ENCODE data around the gene LGMN. TPM values are rescaled to one million over a fixed set of nuclear protein-coding genes. Genes with fewer than 3 reads are reported as not detected.
"Not testable (repeated sequence)": the region's sequence is repeated elsewhere in the genome, so short reads cannot be mapped to it uniquely, and the experiment has no call there.

The LGMN gene
- total RNA-seq, 1 experiment from 2014 or later = 80.3 TPM

DNA sequence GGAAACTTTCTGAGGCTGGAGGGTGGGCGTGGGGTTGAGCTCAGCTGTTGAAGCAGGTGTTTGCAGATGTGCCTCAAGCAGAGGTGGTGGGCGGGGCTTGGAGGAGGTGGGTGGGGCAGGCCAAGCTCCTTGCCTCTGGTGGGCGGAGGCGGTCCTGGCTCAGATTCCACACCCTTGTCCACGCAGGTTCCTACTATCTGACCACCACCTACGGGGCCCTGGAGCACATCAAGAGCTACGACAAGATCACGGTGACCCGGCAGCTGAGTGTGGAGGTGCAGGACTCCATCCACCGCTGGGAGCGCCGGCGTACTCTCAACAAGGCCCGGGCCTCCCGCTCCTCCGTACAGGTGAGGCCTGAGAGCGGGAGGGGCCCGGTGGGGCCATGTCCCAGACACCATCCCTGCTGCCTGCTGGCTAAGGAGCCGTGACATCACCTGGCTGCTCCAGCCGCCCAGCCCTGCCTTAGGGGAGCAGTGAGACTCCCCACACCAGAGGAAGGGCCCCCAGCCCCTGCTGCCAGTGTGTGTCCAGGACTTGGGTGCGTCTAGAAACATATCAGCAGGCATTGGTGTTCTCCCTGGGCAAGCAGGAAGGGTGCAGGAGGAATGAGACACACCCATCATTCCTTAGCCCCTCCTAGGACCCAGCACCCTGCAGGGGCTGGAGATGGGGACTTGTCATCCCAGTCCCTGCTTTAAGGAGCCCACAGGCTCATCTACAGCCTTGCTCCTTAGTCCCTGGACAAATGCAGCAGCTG lies 63.4 kb downstream of the LGMN start:
- no peak for DNase-seq (ENCODE audit: low spot score)
- in situ Hi-C loops (cut with HindIII; ENCODE audit: low sequenced_read_pairs) = no loop called here

DNA sequence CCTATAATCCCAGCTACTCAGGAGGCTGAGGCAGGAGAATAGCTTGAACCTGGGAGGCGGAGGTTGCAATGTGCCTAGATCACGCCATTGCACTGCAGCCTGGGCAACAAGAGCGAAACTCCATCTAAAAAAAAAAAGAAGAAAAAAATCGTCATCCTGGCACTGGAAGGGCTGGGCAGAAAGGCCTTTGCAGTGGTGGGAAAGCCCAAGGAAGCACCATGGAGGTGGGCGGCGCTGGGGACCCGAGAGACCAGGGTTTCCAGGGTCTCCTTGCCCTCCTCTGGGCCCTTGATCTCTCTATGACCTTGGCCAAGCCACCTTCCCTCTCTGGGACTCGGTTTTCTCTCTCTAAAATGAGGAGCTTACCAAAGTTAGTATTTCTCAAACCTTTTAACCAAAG lies 65.4 kb downstream of the LGMN start:
- in situ Hi-C loops (cut with HindIII; ENCODE audit: low sequenced_read_pairs) = no loop called here
- no peak for DNase-seq (ENCODE audit: low spot score)

DNA sequence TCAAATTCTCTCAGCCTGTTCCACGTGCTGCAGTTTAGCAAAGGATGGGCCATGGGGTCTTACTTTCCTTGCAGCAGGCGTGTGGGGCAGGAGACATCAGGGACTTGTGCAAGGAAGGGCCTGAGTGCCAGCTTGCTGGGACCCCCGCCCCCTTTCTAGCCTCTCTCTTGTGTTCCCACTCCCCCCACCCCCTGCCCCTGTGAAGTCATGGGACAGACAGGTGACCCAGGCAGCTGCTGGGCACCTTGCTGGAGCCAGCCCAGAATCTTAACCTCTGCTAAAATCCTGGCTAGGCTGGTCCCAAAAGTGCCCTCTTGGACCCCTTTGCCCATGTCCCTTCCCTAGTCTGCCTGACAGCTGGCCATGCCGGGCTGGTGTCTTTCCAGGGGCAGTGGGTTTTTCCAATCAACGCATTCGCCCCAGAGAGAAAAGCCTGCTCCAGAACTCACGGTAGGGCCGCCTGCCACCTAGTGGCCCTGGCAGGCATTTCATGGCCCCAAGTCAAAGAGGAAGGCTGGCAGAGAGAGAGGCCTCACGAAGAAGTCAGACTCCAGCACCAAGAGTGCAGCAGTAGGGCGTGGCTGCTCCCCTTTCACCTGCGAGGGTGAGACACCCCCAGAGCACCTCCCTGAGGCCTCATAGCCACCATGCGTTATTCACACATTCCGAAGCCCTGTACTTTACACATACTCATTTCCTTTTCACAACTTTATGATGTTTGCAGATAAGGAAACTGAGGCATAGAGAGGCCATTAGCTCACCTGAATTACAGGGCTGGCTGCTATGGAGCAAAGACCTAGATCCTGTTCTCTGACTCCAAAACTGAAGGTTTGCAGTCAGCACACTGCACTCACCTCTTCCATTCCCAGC lies 67.4 kb downstream of the LGMN start:
- in situ Hi-C loops (cut with HindIII; ENCODE audit: low sequenced_read_pairs) = no loop called here

DNA sequence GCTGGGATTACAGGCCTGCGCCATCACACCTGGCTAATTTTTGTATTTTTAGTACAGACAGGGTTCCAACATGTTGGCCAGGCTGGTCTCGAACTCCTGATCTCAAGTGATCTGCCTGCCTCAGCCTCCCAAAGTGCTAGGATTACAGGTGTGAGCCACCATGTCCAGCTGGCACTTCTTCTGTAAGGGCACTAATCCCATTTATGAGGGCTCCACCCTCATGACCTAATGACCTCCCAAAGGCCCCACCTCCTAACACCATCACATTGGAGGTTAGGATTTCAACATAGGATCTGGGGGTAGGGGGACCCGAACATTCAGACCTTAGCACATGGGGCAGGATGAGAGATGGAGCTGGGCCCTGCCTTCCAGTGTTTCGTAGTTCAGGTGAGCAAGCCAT lies 68.1 kb downstream of the LGMN start:
- DNase-seq (ENCODE audit: low spot score); in situ Hi-C loops (cut with HindIII; ENCODE audit: low sequenced_read_pairs): not testable (repeated sequence)

More for the DNA sequence above, 67.4 kb downstream of the LGMN start:
- DNase-seq (ENCODE audit: low spot score) = peak; percentile 69

DNA sequence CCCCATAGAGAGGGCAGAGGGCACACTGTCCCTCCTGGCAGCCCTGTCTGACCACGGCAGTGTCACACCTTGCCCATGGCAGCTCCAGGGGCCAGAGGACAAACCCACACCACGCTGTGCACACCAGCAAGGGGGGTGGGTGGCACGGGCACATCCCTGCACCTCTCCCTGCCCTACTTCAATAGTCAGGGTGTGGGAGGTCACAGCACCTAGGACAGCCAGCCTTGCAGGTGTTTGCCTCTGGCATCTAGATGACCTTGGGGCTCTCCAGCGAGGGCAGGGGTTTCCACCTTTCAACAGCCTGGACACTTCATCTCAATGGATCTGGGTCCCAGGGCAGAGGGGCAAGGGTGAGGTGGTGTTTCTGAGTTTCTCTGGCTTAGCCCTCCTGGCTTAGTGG lies 69.2 kb downstream of the LGMN start:
- in situ Hi-C loops (cut with HindIII; ENCODE audit: low sequenced_read_pairs) = no loop called here
- DNase-seq (ENCODE audit: low spot score) = no peak

DNA sequence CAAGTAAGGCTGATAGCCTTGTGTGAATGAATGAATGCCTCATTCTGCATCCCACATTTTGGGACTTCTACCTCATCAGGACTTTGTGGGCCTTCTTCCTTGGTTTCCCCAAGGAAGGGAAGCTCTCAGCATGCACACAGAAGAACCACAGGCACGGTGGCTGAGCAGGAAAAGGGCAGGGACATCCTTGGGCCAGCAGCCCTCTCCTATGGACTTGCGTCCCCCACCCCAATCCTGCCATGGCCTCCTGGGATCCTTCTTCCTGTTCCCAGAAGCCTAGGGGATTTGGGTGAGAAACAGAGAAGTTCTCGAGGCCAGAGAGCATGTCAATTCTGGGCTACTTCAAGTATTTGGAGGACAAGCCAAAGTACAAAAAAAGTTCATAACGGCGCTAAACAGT lies 69.7 kb downstream of the LGMN start:
- in situ Hi-C loops (cut with HindIII; ENCODE audit: low sequenced_read_pairs) = no loop called here
- DNase-seq (ENCODE audit: low spot score) = no peak

DNA sequence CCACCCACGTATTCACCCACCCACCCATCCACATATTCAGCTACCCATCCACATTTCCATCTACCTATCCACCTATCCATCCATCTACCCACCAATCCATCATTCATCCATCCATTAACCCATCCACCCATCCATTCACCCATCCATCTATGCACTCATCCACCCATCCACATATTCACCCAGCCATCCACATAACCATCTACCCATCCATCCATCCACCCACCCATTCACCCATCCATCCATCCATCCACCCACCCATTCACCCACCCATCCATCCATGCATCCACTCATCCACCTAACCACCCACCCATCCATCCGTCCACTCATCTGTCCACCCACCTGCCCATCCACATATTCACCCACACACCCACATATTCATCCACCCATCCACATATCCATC lies 70.5 kb downstream of the LGMN start:
- no peak for DNase-seq (ENCODE audit: low spot score)
- in situ Hi-C loops (cut with HindIII; ENCODE audit: low sequenced_read_pairs) = no loop called here

DNA sequence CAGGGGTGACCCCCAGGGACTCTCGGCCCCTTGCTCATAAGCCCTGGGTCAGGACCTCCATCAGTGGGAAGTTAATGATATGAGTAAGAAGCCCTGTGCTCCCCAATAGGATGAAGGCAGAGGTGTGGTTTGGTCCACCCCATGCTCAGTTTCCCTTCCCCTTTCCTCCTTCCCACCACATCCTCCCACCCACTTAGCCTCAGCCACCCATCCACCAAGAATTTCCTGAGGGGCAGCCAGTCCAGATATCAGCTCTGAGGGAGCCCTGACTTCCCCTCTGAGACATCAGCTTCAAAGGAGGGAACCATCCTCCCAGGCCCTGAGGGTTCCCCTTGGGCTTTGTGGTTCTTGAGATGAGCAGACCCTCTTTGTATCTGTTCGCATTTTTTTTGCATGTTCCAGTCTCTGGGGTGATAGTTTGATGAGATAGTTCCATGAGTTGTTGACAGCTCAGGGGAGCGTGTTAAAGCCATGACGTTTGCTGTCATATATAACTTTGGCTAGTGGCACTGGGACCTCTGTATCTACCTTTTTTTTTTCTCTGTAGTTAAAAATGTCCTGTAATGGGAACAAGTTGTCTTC lies 71.2 kb downstream of the LGMN start:
- no peak for DNase-seq (ENCODE audit: low spot score)
- in situ Hi-C loops (cut with HindIII; ENCODE audit: low sequenced_read_pairs) = no loop called here

DNA sequence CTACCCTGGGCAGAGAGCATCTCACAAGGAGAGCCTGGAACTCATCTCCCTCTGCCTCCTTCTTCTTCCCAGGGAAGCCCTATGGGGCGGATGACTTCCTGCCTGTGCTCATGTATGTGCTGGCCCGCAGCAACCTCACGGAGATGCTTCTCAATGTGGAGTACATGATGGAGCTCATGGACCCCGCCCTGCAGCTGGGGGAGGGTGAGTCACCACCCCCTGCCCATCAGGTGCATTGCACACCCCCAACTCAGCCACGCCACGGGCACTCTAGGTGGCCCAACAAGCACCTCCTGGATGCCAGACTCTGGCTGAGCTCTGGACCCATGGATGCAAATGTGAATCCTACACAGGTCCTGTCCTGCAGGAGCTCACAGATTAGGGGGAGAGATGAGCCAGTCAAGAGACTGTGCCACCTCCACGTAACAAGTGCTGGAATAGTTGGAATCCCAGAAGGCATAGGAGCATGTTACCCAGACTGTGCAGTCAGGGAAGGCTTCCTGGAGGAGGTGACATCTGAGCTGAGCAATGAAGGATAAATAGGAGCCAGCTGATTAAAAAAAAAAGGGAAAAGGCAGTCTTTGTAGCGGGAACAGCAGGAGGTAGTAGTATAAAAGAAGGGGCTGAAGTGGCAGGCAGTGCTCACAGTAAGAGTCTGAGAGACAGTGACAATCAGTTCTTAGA lies 71.9 kb downstream of the LGMN start:
- no peak for DNase-seq (ENCODE audit: low spot score)
- in situ Hi-C loops (cut with HindIII; ENCODE audit: low sequenced_read_pairs) = no loop called here

DNA sequence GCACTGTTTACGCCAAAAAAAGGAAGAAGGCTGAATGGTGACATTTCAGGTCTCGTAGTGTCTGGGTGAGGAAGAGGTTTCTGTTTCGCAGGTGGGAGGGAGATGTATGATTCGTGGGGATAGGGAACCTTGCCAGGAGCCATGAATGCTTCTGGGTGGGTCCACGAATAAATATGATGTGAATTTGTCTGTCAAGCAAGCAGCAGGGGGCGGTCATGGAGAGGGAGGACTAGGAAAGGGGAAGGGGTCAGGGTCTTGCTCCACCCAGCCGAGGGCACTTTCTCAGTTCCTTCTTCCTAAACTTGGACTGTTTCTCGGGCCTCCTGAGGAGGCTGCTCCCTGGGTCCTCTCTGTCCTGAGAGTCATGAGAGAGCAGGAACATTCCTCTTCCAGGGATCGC lies 72.5 kb downstream of the LGMN start:
- in situ Hi-C loops (cut with HindIII; ENCODE audit: low sequenced_read_pairs) = no loop called here
- DNase-seq (ENCODE audit: low spot score) = no peak

DNA sequence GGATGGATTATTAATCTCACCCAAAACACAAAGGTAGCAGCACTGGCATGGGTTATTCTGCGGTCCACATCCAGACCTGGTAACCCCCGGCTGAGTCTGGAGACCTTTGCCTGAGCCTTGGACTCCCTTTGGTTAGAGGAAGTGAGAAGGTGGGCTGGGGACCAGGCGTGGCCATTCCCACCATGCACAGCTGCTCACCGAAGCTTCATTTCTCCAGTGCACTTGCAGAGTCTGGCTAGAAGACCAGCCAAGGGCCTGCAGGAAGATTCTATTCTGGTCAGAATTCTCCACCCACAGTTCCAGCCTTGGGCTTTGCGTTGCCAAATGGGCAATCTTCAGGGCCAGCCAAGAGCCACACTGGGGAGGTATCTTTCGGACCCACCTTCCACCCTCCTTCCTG lies 73.0 kb downstream of the LGMN start:
- DNase-seq (ENCODE audit: low spot score) = no peak
- in situ Hi-C loops (cut with HindIII; ENCODE audit: low sequenced_read_pairs) = no loop called here

DNA sequence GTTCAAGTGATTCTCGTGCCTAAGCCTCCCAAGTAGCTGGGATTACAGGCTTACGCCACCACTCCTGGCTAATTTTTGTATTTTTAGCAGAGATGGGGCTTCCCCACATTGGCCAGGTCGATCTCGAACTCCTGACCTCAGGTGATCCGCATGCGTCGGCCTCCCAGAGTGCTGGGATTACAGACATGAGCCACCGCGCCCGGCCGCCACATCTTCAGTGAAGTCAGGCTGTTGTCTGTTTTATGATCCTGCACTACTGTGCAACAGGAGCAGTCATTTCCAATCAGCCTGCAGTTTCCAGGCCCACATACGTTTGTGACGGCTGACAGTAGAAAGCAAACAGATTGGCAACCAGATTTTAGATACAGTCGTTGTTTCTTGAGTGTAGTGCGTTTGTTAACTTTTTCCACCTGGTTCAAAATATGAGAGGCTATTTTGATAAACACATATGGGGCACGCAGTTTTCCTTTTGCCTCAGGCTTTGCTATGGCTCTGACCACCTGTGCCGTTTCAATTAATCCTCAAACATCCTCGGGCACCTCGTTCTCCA lies 74.8 kb downstream of the LGMN start:
- no peak for DNase-seq (ENCODE audit: low spot score)
- in situ Hi-C loops (cut with HindIII; ENCODE audit: low sequenced_read_pairs) = no loop called here

DNA sequence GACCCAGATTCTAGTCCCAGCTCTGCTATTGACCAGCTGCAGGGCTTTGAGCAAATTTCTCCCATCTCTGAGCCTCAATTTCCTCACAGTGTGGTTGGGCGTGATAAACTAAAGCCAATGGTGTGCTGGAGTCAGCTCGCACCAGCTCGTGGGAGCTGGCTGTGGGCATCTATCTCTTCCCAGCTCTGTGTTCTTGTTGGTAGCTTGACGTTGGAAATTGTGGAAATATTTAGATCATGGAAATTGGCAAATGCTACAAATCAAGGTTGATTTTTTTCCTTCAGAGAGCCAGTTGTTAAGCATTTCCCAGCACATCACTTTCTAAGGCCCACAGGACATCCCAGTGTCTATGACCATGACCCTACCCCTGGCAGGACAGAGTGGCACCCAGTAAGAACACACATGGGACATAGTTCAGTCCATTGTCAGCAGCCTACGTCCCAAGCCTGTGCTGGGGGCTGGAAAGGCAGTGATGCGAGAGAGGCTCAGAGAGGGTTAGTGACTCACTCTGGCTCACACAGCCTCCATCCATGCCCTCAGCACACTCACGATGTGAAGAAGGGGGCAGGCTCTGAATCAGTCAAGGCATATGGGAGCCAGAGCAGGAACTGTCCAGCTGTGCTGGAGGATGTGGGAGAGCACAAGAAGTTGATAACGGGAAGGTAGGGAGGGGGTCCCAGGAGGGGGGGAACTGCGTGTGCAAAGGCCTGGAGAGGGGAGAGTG lies 77.6 kb downstream of the LGMN start:
- in situ Hi-C loops (cut with HindIII; ENCODE audit: low sequenced_read_pairs) = no loop called here
- no peak for DNase-seq (ENCODE audit: low spot score)

DNA sequence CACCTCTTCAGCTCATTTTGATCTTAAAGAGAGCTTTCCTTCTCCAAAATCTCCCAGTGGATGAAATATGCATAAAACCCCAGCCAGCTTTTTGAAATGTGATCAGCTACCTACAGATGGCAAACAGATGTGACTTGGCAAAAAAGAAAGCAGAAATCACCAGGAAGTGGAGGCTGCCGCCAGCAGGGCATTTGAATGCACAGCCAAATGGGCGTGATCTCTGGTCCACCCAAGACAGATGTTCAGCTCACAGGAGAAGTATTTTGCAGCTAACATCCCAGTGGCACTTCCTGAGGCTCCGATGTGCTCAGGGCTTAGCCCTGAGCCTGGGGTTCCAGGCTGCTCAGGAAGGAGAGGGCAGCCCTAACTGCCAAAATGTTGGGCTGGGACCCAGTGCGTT lies 78.3 kb downstream of the LGMN start:
- no peak for DNase-seq (ENCODE audit: low spot score)
- in situ Hi-C loops (cut with HindIII; ENCODE audit: low sequenced_read_pairs) = no loop called here

DNA sequence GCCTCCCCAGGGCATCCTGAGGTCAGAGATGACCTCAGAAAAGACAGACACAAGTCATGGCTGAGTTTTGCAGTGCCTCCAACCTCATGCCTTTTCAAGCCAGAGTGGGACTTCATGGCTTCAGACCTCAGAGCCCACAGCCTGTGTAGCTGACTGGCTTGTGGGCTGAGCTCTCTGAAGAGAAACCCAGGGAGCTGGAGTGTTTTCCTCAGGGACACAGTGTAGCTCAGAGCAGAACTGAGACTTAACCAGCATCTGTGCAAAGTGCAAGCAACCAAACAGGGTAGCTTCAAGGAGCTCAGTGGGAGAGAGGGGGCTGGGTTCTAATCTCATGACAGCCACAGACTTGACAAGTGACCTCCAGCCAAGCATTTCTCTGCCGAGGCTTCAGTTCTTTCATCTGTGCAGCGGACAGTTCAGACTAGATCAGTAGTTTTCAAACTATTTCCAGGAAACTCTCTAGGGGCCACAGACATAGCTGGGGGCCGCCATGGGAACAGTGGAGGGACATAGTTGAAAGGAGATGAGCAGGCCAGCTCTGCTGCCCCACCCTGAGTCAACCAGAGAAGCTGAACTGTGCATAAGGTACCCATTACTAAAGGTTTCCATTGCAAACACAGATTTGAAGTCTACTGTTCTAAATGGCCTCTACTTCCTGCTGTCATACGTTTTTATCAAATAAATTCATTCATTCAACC lies 80.0 kb downstream of the LGMN start:
- DNase-seq (ENCODE audit: low spot score) = no peak
- in situ Hi-C loops (cut with HindIII; ENCODE audit: low sequenced_read_pairs) = no loop called here

DNA sequence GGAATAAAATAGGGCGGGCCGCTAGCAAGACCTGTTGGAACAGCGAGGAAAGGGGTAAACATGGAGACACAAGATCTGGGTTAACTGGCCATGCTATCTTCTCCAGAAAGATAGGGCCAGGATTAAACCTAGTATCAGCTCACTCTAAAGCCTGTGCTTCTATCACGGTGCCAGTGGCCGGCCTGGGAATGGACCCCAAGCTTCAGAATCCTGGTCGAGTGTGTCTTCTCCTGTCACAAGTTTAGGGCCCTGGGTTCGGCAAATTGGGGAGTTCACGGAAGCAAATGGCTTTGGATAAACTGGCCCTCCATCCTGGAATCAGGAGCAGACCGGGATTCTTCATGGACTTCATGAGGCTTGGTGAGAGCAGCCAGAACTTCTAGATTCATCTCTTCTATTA lies 82.2 kb downstream of the LGMN start:
- no peak for DNase-seq (ENCODE audit: low spot score)
- in situ Hi-C loops (cut with HindIII; ENCODE audit: low sequenced_read_pairs) = no loop called here

DNA sequence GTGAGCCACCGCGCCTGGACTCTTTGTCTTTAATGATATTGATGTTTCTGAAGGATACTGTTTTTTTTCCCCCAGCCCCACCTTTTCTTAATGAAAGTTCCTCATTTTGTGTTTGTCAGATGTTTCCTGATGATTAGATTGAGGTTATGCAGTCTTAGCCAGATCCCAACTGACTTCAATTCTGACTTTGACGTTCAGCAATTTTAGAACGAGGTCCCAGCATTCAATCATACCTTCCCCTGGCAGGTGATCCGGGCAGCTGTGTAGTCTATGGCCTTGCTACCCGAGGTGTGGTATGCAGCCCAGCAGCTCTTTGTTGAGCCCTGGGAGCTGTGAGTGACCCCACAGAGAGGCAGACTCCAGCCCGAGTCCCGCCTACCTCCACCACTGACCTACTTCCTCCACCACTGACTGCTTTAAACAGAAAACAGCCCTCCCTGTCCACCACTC lies 82.7 kb downstream of the LGMN start:
- in situ Hi-C loops (cut with HindIII; ENCODE audit: low sequenced_read_pairs) = no loop called here
- no peak for DNase-seq (ENCODE audit: low spot score)

DNA sequence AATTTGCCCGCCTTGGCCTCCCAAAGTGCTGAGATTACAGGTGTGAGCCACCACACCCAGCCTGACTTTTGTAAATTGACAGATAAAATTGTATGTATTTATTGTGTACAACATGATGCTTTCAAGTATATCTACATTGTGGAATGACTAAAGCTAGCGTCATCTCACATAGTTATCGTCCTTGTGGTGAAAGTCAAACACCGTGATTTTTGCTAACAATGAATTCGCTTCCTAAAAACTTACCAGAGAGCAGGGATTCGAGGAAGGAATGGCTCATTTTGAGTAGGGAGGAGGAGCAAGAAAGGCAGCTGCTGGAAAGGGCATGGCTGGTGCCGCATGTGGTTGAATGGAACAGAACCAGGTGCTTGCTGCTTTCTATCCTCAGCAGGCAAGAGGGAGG lies 85.4 kb downstream of the LGMN start:
- in situ Hi-C loops (cut with HindIII; ENCODE audit: low sequenced_read_pairs) = no loop called here
- DNase-seq (ENCODE audit: low spot score) = no peak

All from G401 (cell line).